GM12891 (cell line): ENCODE measurements around the gene PXDN.

Experiments
- DNase-seq: peaks from one replicate; pipeline ENCODE4 v3.0.0; 2011; ENCODE audit warnings: low spot score; ENCODE audit not compliant: insufficient read length
- FAIRE-seq: peaks from 2 replicates; lab custom pipeline; 2011; peaks lifted over from hg19 to GRCh38; lab: Jason Lieb, UNC
- PAX5 ChIP-seq: IDR thresholded peaks from 2 replicates; pipeline ENCODE4 v1.6.1; 2011; ENCODE audit warnings: low read length, moderate library complexity, mild to moderate bottlenecking; ENCODE audit not compliant: insufficient read depth, severe bottlenecking
- POLR2A ChIP-seq: IDR thresholded peaks from 2 replicates; pipeline ENCODE4 v1.6.1; 2011; ENCODE audit warnings: low read depth, low read length, control low read depth
- POLR2AphosphoS5 ChIP-seq: IDR thresholded peaks from 2 replicates; pipeline ENCODE4 v1.6.1; 2011; ENCODE audit warnings: low read depth, low read length, control low read depth
- POU2F2 ChIP-seq: IDR thresholded peaks from 2 replicates; pipeline ENCODE4 v1.6.1; 2011; ENCODE audit warnings: low read depth, mild to moderate bottlenecking, control low read depth, low read length, moderate library complexity
- SPI1 ChIP-seq: IDR thresholded peaks from 2 replicates; pipeline ENCODE4 v1.6.1; 2011; ENCODE audit warnings: low read depth, low read length, control low read depth
- TAF1 ChIP-seq: IDR thresholded peaks from 2 replicates; pipeline ENCODE4 v1.6.1; 2011; ENCODE audit warnings: low read depth, low read length, control low read depth

PXDN gene

GRCh38 chr2:1676913-1677820 lies 67.1 kb downstream of the PXDN start:
- TF ChIP-seq POLR2AphosphoS5 (no peak), POLR2A (no peak), PAX5 (no peak)
- no peak for DNase-seq
- no peak for FAIRE-seq

DNA sequence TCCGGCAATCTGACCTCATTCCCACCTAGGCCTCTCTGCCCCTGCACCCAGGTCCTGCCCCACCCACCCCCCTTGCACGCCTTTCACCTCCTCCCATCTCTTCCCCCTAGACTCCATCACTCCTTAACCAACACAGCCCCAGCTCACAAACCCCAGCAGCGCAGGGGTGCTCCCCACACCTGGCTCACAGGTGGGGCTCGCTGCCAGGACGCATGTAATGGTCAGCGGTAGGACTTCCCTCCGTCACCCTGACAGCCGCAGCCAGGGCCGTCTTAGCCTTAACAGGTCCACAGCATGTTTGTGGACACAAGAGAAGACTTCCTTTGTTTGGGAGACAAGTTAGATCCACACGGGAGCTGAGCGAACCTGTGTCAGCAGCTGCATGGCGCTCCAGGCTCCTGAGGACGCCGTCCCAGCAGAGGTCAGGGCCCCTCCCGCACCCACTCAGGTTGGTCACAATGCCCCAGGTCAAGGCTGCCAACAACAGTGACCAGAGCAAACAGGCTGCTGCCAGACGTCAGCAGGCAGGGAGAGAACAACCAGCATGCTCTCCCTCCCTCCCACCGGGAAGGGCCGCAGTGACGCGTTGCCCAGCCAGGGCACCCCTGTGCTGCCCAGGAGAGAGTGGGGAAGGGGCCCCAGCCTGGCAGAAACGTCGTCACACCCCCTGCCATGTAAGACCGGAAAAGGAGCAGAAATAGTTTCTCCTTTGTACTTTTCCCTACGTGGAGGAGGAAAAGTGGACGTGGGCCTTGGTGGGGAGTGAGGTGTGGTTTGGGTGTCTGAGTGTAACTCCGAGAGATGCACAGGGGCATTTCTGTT lies 68.0 kb downstream of the PXDN start:
- DNase-seq: no peak
- no peak for TF ChIP-seq POLR2A
- no peak for TF ChIP-seq POLR2AphosphoS5
- TF ChIP-seq SPI1: no peak
- TF ChIP-seq TAF1: no peak
- TF ChIP-seq POU2F2: no peak
- TF ChIP-seq PAX5: no peak
- no peak for FAIRE-seq

DNA sequence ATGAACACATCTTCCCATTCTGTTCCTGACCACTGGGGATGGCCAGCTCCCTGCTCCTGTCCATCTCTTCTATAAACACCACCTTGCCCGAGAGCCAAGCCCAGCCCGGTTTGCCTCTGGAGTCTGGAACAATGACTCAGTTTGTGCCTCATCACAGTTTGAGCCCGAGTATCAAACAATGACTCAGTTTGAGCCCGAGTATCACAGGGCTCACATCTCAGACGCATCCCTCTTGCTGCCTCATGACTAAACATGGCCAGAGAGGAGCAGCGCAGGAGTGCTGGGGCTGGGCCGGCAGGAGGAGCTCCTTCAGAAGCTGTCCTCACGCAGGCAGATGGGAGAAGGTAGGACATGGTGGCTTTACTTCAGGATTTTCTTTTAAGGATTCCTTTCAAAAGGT lies 68.7 kb downstream of the PXDN start:
- DNase-seq (no peak), FAIRE-seq (no peak)

DNA sequence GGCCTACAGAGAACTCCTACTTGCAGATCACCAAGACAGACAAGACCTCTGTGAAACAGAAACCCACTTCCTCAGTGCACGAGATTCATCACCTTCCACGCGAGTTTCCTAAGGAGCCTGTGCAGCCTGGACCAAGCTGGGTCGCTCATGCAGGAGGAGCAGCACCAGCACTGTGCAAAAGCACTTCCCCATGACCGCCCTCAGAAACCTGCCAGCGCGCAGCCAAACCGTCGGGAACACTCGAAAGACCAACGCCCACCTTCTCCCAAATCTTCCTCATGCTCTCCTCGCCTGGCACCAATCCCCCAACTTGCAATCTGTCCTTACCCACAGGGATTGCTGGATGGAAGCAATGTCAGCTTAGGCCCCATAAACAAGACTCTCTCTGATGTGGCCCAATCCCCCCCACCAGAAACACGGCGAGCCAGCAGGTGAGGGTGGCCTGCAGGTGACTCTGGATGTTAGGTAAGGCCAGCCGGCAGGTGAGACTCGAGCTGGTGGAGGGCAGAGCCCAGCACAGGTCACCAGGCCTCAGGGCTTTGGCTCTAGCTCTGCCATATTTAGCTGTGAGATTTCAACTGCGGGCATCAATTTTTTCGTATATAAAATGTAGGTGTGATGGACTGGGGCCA lies 69.4 kb downstream of the PXDN start:
- no peak for FAIRE-seq
- no peak for TF ChIP-seq POLR2A
- TF ChIP-seq SPI1: no peak
- no peak for TF ChIP-seq POLR2AphosphoS5
- TF ChIP-seq POU2F2: no peak
- TF ChIP-seq PAX5: no peak
- TF ChIP-seq TAF1: no peak
- no peak for DNase-seq

More for the DNA sequence above, 68.7 kb downstream of the PXDN start:
- TF ChIP-seq POLR2A: no peak
- TF ChIP-seq TAF1: no peak
- TF ChIP-seq SPI1: no peak
- no peak for TF ChIP-seq PAX5

- TF ChIP-seq POU2F2: no peak
- no peak for TF ChIP-seq SPI1
- no peak for TF ChIP-seq TAF1
- no peak for TF ChIP-seq PAX5
- TF ChIP-seq POLR2A: no peak
- no peak for TF ChIP-seq POLR2AphosphoS5
- no peak for DNase-seq
- no peak for FAIRE-seq
Observed at GRCh38 chr2:1674276-1674675, 70.0 kb downstream of the PXDN start.

GRCh38 chr2:1673160-1673944 lies 71.0 kb downstream of the PXDN start:
- no peak for FAIRE-seq
- no peak for DNase-seq
- TF ChIP-seq SPI1: no peak
- no peak for TF ChIP-seq POLR2A
- TF ChIP-seq POU2F2: no peak
- TF ChIP-seq POLR2AphosphoS5: no peak

GRCh38 chr2:1672738-1673137 lies 71.6 kb downstream of the PXDN start:
- FAIRE-seq: no peak
- TF ChIP-seq TAF1: no peak
- no peak for TF ChIP-seq POLR2A
- TF ChIP-seq POU2F2: no peak
- TF ChIP-seq POLR2AphosphoS5: no peak
- DNase-seq: no peak

GRCh38 chr2:1671916-1672315 lies 72.4 kb downstream of the PXDN start:
- no peak for DNase-seq
- TF ChIP-seq POU2F2 (no peak), PAX5 (no peak), POLR2AphosphoS5 (no peak), SPI1 (no peak), POLR2A (no peak), TAF1 (no peak)
- FAIRE-seq: no peak

- TF ChIP-seq POU2F2 (no peak), POLR2AphosphoS5 (no peak), POLR2A (no peak), TAF1 (no peak), SPI1 (no peak), PAX5 (no peak)
- DNase-seq: no peak
- FAIRE-seq: no peak
Observed at GRCh38 chr2:1670636-1671035, 73.7 kb downstream of the PXDN start.
